GM18909 (cell line): Measurements from ENCODE around the gene VWA1.
"Not testable (repeated sequence)": the region's sequence is repeated elsewhere in the genome, so short reads cannot be mapped to it uniquely, and the experiment has no call there.

Source experiments
- ATAC-seq: cut with Tn5 transposase; IDR thresholded peaks from one replicate; pipeline ENCODE4 v1.9.1; 2021; ENCODE audit warnings: mild to moderate bottlenecking; ENCODE audit not compliant: unreplicated experiment, poor library complexity

The VWA1 gene

DNA sequence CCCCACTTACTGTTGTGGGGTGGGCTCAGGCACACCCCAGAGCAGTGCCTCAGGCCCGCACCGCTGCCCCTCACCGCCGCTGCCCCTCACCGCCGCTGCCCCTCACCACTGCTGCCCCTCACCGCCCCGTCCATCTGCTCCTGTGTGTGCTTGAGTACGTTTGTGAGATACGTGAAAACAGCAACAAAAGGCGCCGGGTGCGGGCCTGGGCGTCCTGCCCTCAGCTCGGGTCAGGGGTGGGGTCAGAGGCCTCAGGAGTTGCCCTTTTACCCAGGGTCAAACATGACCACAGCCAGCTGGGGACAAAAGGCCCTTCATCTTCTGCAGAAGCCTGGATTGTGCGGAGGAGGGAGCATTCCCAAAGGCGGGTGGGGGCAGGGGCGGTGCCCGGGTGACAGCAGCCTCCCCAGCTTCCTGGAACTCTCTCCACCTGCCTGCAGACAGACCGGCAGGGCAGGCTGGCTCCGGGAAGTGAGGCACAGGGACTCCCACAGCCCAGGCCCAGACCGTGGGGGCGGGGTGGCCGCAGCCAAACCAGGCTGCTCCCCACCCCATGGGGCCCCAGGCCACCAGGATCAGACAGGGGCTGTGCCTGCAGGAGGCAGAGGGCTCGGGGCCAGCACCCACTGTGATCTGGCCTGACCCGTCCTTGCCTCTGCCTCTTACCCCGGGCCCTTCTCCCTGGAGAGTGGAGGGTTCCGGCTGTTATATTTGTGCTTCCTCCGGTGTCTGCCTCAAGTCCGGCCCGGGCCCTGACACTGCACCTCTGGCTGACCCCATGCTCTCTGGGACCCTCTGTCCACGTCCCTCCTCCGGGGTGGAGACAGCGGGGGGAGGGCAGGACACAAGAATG lies 2.3 kb upstream of the VWA1 start:
- ATAC-seq = no peak

- ATAC-seq = no peak
Observed at GRCh38 chr1:1433804-1434130, 1.7 kb upstream of the VWA1 start.

- ATAC-seq = no peak
Observed at GRCh38 chr1:1434131-1434823, 1.2 kb upstream of the VWA1 start.

- no peak for ATAC-seq
Observed at GRCh38 chr1:1434824-1435105, 725 bp upstream of the VWA1 start.

DNA sequence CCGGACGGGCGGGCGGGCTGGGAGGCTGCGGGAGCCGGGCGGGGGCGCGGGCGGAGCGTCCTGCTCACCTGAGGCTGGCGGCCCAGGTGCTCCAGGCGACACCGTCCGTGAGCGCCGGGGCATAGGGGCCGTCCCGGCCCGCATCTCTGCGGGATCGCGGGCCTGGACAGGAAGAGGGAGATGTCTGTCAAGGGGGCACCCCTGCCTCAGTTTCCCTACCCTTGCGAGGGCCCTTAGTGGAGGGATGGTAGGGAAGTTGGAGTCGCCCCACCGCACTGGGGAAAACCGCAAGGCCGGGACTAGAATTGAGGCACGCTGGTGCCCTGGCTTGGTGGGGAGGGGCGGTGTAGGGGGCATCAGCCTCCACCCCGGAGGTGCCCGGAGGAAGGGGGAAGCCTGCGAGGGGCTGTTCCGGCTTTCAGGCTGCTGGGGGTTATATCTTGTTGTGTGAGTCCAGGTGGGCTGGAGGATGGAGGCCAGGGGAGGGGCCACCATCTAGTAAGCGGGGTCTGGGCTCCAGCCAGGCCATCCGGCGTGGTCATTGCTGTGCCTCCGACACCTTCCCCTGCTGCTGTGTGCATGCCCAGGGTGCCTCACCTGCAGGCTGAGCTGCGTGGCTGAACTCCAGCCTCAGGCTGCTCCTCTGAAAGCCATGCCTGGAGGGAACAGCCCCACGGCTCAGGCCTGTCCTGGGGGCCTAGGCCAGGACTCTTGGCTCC lies 580 bp downstream of the VWA1 start:
- ATAC-seq = no peak

DNA sequence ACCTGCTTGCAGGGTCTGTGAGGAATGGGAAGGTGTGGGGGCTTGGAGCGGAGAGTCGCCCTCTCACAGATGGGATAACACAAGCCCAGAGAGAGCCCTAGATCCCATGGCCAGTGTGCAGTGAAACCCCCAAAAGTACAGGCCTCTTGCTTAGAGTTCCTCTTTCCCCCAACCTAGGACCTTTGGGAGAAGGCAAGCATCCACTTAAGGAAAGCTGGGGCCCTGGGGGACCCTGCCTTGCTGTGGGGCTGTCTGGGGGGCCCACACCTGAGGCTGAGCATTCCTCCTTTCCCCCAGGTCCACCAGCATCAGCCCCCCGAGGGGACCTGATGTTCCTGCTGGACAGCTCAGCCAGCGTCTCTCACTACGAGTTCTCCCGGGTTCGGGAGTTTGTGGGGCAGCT lies 1.1 kb downstream of the VWA1 start:
- no peak for ATAC-seq

GRCh38 chr1:1437033-1437903 lies 1.8 kb downstream of the VWA1 start:
- ATAC-seq = no peak

GRCh38 chr1:1437904-1438376 lies 2.5 kb downstream of the VWA1 start:
- ATAC-seq = peak; percentile 69

DNA sequence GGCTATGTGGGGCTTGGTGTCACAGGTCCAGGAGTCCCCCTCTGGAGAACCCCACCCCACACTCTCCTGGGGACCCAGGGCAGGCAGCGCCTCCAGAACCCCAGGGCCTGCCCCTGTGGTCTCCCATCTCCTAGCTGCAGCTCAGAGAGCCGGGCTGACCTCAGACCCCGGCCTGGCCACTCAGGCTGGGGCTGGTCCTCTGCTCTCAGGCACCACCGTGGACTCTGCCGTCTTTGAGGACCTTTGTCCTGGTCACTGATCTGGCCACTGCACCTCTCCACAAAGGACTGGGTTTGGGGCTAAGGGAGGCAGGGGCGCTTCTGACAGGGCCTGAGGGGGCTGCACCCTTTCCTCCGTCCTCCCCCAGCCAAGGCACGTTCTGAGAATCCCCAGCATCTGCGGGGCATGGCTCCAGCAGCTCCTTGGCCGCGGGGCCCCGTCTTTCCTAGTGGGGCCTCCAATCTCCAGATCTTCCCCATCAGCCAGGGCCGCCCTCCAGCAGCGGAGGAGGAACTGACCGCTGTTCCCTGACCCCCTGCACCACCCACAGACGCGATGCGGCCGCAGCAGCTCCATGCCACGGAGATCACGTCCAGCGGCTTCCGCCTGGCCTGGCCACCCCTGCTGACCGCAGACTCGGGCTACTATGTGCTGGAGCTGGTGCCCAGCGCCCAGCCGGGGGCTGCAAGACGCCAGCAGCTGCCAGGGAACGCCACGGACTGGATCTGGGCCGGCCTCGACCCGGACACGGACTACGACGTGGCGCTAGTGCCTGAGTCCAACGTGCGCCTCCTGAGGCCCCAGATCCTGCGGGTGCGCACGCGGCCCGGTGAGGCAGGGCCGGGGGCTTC lies 3.3 kb downstream of the VWA1 start:
- ATAC-seq = no peak

GRCh38 chr1:1439546-1440261 lies 4.2 kb downstream of the VWA1 start:
- ATAC-seq = no peak

GRCh38 chr1:1440262-1441001 lies 4.9 kb downstream of the VWA1 start:
- ATAC-seq = no peak

DNA sequence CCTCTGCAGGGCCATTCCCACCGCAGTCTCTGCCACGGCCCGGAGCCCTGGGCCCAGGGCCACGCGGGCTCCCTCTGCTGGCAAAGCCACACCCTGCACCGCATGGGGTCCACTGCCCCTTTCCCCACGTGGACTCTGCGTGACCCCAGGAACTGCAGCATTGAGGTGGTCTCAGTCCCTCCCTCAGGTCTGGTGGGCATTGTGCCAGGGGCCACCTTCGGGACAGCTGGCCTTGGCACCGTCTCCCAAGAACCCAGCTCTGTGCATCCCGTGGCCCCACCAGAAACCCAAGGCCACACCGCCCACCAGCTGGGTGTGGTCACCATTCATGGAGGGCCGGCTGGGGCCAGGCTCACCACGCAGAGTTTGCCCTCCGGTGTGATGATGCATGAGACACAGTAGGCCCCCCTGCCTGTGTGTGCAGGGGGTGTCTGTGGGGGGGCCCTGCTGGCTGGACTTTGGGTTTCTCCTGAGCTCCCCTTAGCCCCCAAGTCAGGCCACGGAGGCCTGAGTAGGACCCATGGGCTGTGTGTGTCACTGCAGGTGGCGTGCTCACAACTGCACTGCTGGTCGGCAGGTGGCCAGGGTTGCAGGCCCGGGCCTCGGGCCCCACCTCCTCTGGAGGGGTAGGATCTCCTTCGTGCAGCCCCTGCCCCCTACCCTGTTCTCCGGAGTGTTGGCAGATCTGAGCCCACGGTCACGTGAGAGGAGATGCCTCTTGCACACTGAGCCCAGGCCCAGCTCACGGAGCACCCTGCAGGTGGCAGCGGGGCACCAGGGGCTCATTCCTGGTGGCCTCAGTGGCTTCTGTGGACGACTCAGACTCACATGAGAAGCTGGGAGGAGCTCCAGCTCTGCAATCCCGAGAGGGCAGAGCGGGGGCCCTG lies 5.8 kb downstream of the VWA1 start:
- no peak for ATAC-seq

- no peak for ATAC-seq
Observed at GRCh38 chr1:1442069-1442770, 6.7 kb downstream of the VWA1 start.

DNA sequence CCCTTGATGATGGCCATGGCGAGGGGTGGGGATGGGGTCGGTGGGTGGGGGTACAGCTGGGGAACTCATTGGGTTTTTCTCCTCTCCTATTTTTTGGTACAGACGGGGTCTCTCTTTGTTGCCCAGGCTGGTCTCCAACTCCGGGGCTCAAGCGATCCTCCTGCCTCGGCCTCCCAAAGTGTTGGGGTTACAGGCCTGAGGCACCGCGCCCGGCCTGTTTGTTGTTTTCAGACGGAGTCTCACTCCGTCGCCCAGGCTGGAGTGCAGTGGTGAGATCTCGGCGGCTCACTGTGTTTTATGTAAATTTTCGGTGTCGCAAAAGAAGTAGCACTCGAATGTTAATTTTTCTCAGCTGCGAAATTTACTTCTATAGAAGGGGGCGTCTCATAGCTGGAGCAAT lies 11.1 kb downstream of the VWA1 start:
- not testable (repeated sequence) for ATAC-seq

- ATAC-seq = no peak
Observed at GRCh38 chr1:1449099-1449739, 13.7 kb downstream of the VWA1 start, which contains the start of gene ATAD3C. Gene ATAD3C, plus strand, starts transcription at chr1:1449689. Its CDS starts 995 bp downstream, at chr1:1450684.

GRCh38 chr1:1450616-1451015 lies 15.1 kb downstream of the VWA1 start:
- ATAC-seq = not testable (repeated sequence)
